Stimulated activated CD8-positive, alpha-beta memory T cell treated with anti-CD3 and anti-CD28 coated beads, Interleukin-15, amount 100 ng/mL, for 48 hours (primary cell): ENCODE results near the gene ADGRV1.
"Not testable (repeated sequence)": the region's sequence is repeated elsewhere in the genome, so short reads cannot be mapped to it uniquely, and the experiment has no call there.

Experiments used
- DNase-seq, 2 donors: peaks; one replicate each; pipeline ENCODE4 v3.0.0-alpha.2; 2020; ENCODE audit warnings: low read depth in 2 of 2

The ADGRV1 gene

DNA sequence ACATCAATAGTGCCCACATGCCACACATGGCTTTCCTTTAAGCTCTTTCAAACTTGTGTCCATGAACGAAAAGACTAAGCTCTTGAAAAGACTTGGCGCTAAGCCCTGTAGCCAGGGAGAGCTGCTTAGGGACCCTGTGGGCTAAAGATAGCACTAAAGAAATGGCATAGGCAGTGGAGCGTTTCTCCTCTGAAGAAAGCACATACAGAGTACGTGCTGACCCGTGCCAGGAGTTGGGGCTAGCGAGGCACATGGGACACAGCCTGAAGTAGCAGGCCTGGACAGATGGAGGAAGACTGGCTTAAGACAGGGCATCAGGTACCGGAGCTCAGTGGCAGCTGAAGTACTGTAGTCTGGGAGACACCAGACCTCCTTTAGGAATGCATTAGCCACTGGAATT lies 39.7 kb downstream of the ADGRV1 start:
- DNase-seq, result no peak

DNA sequence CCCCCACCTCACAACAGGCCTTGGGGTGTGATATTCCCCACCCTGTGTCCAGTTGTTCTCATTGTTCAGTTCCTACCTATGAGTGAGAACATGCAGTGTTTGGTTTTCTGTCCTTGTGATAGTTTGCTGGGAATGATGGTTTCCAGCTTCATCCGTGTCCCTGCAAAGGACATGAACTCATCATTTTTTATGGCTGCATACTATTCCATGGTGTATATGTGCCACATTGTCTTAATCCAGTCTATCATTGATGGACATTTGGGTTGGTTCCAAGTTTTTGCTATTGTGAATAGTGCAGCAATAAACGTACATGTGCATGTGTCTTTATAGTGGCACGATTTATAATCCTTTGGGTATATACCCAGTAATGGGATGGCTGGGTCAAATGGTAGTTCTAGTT lies 41.7 kb downstream of the ADGRV1 start:
- DNase-seq, result not testable (repeated sequence)

DNA sequence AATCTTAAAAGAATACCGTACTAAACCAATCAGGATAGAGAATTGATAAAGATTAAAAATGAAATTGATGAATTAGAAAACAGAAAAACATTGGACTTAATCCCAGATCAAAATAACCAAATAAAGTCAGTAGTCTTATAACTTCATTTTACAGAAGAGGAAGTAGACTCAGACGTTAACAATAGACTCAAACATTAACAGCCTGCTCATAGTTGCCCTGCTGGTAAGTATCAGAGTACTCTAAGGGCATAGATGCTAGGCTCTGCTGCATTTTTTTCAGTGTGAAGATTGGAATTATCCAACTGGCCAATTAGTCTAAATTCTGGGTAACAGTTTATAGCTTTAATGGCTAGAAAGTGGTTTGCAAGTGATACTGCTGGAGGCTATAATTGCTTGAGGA lies 42.9 kb downstream of the ADGRV1 start:
- DNase-seq, result no peak

DNA sequence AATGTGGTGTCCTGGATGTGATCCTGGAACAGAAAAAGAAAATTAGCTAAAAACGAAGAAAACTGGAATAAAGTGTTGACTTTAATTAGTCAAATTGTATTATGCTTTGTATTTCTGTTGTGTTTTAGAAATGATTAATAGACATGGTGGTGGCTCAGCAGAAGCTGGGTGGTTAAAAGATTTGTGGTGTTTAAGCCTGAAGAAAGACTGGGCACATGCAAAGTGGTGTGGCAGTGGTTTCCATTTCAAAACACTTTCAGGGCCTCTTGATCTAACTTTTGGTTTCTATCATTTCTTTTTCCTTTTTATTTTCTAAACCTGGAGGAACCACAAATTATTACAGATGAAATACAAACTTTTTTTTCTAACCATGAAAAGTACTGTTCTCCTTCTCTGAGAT lies 44.1 kb downstream of the ADGRV1 start:
- no peak for DNase-seq

DNA sequence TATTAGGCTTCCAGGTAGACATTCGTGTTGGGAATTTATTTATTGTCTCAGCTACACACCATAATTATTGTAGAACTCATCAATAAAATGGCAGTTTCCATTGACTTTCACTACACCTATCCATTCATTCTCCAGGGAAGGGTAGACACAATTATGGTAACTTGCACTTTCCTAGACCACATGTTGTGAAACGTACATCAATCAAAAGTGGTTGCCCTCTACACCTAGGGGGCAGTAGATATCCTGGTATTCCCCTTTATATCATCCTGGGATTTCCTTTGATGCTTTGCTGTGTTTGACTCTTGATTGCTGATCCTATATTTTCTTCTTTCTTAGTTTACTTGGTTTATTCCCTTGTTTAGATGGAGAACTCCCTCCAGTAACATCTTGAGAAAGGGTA lies 47.9 kb downstream of the ADGRV1 start:
- DNase-seq, result no peak

DNA sequence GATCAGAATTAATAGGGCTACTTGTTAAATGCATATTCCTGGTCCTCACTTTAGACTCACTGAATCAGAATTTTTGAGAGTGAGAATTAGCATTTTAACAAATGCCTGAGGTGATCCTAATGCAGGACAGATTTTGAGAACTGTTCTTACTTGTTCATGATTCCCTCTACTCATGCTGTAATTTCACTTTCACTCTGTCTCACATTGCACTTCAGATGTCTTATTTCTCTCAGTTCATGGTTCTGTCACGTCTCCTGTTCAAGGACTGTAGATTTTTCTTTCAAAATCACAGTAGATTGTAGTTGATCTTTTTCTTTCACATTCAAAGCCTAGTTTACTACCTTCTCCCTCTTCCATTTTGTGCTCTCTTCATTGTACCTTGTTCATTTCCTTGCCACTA lies 54.3 kb downstream of the ADGRV1 start:
- no peak for DNase-seq

DNA sequence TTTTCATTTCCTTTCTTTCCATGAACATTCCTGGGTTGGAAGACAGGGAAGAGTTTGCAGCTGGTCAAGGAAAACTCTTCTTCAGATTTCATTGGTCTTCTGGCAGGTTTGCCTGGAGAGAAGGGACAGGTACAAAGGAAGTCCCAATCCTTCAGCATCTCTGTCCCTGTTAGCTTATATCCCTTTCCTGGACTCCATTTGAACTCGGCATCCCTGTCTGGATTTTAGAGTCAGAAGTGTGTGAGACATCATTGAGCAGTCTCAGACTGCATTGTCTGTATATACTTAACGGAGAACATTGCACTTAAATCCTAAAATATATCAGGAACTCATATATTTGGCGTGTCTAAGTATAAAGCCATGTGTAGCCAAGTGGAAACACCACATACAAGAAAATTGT lies 54.9 kb downstream of the ADGRV1 start:
- DNase-seq, result no peak

DNA sequence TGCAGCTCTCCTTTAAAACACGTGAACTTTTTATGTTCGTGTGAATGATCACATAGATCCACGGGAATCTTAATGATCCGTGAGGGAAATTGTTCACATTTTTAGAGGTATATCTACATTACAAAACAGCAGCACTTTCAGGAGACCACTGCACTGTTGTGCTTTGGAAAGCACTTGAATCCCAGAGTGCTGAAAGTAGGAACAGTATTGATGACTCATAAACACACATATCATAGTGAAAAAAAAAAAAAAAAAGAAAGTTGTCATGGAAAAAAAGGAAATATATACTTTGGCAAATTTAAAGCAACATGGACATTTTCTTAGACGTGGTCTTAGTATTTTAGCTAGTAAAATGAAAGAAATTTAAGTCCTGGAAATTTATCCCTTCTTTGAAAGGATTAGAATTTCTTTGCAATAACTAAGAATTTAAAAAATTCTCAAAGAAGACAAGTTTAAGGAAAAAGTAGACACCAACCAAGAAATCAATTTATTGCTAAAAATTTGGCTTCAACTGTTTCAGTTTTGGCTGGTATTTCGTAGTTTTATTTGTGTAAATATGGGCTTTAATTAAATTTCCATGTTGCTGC lies 55.4 kb downstream of the ADGRV1 start:
- no peak for DNase-seq

DNA sequence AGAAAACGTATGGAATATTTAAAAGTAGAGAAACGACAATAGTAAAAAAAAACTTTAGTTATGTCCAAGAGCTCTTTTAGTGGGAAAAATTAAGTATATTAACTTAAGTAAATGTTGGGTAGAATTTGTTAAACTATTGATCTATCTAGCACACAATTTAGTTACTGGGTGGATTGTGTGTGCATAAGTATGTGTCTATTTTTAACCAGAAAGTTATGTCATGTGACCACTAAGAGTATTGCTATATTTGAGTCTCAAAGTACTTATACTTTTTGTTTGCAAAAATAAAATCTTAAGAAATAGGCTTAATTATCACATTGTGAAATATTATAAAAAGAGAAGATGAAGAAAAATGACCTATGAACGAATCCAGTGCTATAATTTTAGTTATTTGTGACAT lies 56.8 kb downstream of the ADGRV1 start:
- DNase-seq, result no peak

DNA sequence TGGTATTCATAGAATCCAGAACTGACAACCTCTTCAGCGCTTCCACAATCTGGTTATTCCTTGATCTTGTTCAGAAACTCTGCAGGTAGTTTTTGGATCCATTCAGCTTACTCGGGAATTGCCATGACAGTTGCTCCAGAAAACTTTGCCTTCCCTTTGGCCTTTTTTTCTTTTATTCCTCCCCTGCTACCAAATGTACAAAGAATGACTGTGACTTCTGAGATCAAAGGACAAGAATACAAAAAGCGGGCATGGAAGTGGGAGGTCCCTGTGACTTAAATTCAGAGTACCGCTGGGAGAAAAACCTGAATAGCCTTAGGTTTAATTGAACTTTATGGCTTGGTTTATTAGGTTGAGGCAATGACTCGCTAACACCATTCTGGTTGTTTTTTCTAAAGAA lies 59.5 kb downstream of the ADGRV1 start:
- no peak for DNase-seq

DNA sequence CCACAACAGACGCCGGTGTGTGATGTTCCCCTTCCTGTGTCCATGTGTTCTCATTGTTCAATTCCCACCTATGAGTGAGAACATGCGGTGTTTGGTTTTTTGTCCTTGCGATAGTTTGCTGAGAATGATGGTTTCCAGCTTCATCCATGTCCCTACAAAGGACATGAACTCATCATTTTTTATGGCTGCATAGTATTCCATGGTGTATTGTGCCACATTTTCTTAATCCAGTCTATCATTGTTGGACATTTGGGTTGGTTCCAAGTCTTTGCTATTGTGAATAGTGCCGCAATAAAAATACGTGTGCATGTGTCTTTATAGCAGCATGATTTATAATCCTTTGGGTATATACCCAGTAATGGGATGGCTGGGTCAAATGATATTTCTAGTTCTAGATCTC lies 61.2 kb downstream of the ADGRV1 start:
- not testable (repeated sequence) for DNase-seq

DNA sequence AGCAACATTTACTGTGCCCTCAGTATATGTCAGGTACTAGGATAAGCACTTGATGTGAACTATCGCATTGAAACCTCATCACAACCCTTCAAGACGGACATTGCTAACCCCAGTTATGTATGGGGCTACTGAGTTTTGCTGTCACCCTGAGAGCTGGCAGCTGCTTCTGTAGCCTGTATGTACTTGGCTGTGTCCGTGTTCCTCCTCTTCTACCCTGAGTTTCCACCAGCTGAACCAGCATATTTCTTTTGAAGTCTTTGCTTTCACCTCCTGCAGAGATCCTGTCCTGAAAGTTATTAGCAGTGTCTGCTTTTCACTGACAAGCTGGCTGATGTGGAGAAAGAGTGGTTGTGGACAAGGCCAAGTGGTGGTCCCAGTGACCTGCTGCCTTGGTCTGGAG lies 63.3 kb downstream of the ADGRV1 start:
- no peak for DNase-seq

DNA sequence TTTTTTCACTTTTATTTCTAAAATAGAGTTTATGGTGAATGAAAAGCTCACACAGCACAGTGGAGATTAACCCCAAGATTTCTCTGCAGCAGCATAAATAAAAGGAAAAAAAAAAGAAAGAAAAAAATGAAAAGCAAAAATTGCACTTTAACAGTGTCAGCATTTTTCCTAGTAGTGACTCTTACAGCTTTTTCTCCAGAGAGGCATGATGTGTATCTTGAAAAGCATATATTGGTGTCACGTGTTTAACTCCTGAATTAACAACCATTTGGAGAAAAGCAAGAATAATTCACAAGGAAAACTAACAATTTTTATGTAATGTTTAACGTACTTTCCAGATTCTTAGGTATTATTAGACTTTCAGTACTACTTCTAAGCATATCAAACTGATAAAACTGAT lies 67.9 kb downstream of the ADGRV1 start:
- no peak for DNase-seq

DNA sequence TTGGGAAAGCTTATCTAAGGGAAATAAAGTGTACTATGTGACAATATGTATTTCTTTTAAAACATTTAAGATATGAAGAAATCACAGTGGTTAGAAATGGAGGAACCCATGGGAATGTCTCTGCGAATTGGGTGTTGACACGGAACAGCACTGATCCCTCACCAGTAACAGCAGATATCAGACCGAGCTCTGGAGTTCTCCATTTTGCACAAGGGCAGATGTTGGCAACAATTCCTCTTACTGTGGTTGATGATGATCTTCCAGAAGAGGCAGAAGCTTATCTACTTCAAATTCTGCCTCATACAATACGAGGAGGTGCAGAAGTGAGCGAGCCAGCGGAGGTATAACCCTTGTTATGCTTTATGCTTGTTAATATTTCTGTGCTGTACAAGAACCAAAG lies 69.9 kb downstream of the ADGRV1 start:
- DNase-seq, result no peak

DNA sequence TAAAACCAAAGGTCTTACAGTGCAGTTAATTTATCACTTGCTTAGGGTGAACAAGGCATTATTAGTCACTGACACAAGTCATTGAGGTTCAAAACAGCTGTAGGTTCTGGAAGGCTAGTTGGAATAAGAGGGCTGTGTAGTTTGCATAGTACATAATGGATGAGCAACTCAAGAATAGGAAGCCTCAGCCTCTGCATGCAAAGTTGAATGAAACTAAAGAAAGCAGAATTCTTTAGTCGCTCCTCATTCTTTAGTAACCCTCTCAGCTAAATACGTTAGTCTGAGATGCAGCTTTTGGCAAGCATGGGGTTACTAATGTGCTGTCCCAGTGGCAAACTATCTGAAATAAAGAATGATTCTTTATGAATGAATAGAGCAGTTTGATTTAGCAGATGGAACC lies 74.2 kb downstream of the ADGRV1 start:
- no peak for DNase-seq

DNA sequence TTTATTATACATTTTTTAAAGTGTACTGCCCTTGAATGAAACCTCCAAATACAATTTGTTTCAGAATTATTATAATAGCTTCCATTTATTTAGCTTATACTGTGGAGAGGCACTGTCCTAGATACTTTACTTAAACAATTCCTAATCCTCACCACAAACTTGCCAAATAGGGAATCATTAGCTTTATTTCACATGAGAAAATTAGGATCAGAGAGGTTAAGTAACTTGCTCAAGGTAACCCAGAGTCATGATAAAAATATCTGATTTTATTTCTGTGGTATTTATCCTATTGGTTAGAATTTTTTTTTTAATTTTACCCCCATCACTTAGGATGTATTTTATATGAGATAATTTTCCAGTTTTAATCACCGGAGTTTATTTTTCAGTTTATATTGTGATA lies 78.4 kb downstream of the ADGRV1 start:
- no peak for DNase-seq

DNA sequence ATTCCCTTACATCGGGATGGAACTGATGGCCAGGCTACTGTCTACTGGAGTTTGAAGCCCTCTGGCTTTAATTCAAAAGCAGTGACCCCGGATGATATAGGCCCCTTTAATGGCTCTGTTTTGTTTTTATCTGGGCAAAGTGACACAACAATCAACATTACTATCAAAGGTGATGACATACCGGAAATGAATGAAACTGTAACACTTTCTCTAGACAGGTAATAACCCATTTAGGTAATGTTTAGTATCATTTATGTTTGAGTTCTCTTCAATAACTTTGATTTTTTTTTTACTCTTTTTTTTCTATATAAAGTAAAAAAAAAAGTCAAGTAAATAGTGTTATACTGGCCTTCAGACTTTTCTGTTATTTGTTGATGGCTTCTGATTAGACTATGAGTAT lies 79.1 kb downstream of the ADGRV1 start:
- no peak for DNase-seq

DNA sequence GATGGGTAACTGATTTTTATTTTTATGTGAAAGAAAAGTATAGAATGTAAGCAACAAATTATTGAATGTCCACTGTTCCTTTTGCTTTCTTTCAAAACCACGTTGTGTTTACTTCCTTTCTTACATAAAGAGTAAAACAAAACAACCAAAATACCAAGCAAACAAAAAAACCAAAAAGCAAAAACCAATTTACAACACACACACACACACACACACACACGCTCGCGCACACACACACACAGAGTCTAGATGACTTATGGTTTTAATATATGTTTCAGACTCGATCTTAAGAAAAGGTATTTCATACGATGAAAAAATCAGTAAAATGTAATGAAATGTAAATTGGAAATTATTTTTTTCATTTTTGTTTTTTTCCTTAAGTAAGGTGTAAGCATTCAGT lies 80.3 kb downstream of the ADGRV1 start:
- no peak for DNase-seq

DNA sequence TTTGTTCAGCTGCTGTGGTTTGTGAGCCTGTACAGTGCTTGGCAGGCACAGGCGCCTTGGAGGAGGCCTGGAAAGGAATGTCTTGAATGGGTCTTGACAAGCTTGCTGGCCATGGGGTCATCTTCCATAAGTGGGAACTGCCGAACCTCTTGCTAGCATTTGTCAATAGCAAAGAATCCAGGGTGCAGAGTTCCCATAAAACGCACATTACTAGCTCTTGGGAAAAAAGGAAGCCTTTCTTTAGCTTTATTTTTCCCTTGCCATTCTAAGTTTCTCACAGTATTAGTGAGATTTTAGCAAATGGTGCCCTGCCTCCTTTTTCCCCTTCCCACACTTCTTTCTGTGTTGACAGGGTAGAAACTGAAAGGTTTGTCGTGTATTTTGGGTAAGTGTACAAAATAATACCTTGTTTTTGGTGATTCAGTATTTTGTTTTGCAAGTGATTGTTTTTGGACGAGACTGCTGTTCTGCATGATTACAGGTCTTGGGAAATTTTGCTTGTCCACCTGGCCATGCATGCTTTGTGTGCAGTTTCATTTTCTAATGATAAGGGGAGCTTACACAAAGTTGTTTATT lies 82.0 kb downstream of the ADGRV1 start:
- no peak for DNase-seq

DNA sequence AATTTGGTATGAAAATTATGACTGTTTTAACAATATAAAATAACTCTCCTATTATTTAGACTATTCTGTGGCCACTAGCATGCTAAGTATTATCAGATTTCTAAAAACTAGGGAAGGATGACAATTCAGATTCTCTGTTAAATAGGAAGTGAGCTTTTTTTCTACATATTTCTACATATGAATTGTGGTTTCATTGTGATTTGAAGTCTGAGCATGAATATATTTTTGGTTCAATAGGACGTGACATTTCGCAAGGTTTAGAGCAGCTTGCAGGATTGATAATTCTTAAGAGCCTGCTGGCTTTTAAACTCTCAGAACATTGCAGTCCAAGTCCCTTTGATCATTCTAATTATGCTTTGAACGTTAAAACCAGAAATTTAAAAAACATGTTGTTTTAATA lies 82.9 kb downstream of the ADGRV1 start:
- no peak for DNase-seq

DNA sequence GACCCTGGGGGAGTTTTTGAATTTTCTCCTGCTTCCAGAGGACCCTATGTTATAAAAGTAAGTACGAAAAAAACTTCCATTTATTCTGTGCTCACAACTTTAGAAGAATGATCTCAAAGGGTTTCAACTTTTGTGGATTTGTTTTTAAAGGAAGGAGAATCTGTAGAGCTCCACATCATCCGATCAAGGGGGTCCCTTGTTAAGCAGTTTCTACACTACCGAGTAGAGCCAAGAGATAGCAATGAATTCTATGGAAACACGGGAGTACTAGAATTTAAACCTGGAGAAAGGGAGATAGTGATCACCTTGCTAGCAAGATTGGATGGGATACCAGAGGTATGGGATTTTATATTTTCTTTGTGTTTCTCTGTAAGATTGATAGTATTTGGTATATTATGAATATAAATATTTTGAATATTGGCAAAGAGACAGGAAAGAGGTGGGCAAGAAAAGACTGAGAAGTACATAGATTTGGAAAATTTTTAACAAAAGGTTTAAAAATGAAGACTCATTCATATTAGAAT lies 84.2 kb downstream of the ADGRV1 start:
- no peak for DNase-seq

DNA sequence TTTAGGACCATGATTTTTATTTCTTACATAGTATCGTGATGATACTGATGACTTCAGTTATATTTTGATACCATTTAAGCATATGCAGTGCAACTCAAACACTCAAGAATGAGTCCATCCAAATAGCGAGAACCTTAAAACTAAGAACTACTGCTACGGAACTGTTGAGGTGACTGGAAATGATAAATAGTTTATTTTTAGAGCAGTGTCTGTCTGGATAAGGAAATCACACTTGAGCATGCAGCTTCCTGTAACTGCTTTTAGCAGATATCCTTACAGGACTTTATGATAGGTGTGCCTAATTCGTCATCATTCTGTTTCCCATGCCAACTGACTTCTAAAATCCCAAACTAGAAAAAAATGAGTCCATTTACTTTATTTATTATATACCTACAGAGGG lies 85.5 kb downstream of the ADGRV1 start:
- DNase-seq, result no peak

DNA sequence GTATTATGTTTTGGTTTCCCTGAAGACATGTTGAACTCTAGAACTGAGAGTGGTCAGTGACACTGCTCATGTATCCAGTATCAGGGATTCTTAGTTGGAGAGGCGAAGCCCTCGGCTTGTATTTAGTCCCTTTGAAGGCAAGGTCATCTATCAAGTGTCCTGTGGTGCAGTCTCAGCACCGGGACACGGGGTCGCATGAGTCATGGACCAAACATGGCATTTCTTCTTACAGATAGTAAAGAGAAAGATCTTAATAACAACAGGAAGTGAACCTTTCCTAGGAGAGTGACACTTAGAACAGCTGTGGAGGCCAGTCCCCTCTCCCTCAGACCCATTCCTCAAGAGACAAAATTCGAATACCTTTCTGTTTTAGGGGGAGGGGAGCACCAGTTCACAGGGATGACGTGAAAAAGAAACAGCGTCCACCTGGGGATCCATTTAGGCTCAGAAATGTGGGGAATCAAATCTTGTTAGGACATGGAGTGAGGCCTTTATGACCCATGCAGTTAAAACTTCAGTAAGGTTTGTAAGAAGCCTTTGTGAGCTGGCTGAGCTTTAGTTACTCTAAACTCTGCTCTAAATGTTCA lies 86.5 kb downstream of the ADGRV1 start:
- DNase-seq, result no peak

DNA sequence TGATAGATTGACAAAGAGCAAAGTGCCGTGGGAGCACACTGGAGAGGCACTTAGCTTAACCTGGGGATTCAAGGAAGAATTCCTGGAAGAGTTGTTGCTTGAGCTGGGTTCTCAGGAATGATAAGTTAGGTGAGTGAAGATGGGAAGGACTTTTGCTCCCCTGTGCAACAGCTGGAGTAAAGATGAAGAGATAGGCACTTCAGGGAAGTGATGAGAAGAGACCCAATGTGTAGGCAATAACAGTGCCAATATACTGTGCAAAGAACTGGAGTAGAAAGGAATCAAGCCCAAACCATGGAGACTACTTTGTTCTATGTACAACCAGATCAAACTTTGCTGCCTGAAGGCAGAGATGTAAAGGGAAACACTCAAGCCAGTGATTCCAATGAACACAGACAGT lies 92.2 kb downstream of the ADGRV1 start:
- DNase-seq, result no peak
